NB4 (cell line): ENCODE measurements around the gene ADD1.

Experiments
- DNase-seq: peaks from one replicate; pipeline ENCODE4 v3.0.0; 2010; ENCODE audit warnings: low read depth
- H3K4me3 ChIP-seq: one replicate; pipeline ENCODE4 v1.5.1; 2011; ENCODE audit warnings: mild to moderate bottlenecking, low read depth, low read length, moderate library complexity
- MYC ChIP-seq: IDR thresholded peaks from 2 replicates; pipeline ENCODE4 v1.6.1; 2011; ENCODE audit warnings: low read depth, low read length
- POLR2A ChIP-seq: IDR thresholded peaks from 2 replicates; pipeline ENCODE4 v1.6.1; 2011; ENCODE audit warnings: mild to moderate bottlenecking; ENCODE audit not compliant: insufficient read length; ENCODE audit errors: extremely low read depth
- TF ChIP-seq, protein P1 (sequence below): IDR thresholded peaks from one replicate; pipeline ENCODE4 v1.5.1; 2012; ENCODE audit warnings: low read depth, low read length
- TF ChIP-seq, protein P2 (sequence below): IDR thresholded peaks from 2 replicates; pipeline ENCODE4 v1.6.1; 2011; ENCODE audit warnings: low read depth, low read length

Gene ADD1

DNA sequence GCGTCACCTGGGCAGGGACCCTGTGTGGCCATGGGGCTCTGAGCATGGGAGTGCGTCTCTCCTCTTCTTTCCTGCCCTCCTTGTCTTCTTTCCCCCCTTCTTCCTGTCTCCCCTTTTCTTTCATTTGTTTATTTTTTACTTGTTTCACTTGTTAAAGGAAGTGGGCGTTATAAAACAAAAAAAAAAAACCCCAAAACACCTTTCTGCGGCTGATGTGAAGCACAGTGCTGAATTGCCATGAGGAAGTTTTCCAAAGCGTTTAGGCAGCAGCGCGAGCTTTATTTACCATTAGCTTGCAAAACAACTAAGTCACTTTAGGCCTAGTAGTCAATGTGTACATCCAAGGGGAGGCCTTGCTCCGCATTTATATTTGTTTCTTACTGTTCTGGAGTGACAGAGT is 62.6 kb downstream of the ADD1 start:
- TF ChIP-seq MYC: no peak
- no peak for TF ChIP-seq POLR2A
- TF ChIP-seq, protein P1, sequence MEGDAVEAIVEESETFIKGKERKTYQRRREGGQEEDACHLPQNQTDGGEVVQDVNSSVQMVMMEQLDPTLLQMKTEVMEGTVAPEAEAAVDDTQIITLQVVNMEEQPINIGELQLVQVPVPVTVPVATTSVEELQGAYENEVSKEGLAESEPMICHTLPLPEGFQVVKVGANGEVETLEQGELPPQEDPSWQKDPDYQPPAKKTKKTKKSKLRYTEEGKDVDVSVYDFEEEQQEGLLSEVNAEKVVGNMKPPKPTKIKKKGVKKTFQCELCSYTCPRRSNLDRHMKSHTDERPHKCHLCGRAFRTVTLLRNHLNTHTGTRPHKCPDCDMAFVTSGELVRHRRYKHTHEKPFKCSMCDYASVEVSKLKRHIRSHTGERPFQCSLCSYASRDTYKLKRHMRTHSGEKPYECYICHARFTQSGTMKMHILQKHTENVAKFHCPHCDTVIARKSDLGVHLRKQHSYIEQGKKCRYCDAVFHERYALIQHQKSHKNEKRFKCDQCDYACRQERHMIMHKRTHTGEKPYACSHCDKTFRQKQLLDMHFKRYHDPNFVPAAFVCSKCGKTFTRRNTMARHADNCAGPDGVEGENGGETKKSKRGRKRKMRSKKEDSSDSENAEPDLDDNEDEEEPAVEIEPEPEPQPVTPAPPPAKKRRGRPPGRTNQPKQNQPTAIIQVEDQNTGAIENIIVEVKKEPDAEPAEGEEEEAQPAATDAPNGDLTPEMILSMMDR: no peak
- TF ChIP-seq, protein P2, sequence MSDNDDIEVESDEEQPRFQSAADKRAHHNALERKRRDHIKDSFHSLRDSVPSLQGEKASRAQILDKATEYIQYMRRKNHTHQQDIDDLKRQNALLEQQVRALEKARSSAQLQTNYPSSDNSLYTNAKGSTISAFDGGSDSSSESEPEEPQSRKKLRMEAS: no peak
- DNase-seq: no peak

DNA sequence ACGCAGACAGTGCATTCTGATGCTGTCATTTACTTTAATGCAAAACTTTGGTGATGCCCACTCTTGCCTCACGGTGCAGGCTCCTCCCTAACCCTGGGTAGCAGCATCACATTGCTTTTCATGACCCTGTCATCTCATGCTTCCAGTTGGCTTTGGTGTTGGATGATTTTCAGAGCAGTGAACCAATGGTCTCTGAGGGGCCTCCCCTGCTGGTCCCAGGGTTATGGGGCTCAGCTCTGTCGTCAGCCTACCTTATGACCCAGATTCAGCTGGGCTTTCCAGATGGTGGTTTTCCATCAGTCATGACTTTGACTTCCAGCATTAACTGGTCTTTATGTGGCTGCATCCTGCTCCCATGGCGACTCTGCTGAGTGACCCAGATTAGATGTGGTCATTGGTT is 63.6 kb downstream of the ADD1 start:
- TF ChIP-seq, protein P1: no peak
- no peak for TF ChIP-seq POLR2A
- DNase-seq: no peak
- no peak overlapping the region for H3K4me3 ChIP-seq

More for the DNA sequence above, 62.6 kb downstream of the ADD1 start:
- no peak overlapping the region for H3K4me3 ChIP-seq

DNA sequence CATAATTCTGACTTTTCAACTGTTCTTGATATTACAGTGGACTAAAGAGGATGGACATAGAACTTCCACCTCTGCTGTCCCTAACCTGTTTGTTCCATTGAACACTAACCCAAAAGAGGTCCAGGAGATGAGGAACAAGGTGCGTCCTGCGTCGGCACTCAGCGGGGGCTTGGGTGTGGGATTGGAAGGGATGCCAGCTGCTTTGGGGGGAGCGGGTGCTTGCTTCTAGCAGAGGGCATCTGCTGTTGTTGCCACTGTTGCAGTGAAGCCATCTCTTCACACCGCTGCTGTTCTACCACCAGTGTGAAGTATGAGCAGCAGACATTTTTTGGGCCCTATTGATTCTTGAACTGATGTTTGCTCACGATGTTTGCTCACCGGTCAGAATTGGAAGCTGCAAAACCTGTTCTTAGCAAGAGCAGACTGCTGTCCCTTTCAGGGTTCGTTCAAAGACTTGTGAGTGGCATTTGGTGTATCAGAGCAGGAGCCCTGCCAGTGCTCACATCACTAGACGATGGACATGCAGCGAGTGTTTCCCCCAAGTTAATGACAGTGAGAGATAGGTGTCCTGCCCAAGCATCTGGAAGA is 64.2 kb downstream of the ADD1 start:
- TF ChIP-seq, protein P1: no peak
- TF ChIP-seq MYC (no peak), POLR2A (no peak)
- TF ChIP-seq, protein P2: no peak
- DNase-seq: no peak
- no peak overlapping the region for H3K4me3 ChIP-seq

DNA sequence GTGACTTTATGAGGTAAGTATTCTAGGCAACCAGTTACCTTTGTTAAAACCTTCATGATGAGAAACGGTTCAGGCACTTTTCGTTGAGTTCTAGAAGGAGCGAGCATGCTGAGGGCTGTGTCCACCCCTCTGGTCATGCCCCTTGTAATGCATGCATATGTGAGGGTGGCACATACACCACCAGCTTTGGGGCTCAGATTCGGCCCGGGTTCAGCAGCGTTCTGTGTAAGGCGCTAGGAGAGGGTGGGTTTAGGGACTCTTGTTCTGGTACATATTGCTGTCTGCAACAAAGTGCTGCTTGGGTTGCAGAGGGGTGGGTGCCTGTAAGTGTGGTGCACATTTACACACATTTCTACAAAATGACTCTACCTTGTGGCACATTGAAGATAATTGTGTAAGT is 65.0 kb downstream of the ADD1 start:
- TF ChIP-seq, protein P1: no peak
- TF ChIP-seq MYC (no peak), POLR2A (no peak)
- TF ChIP-seq, protein P2: no peak
- no peak overlapping the region for H3K4me3 ChIP-seq
- no peak for DNase-seq

DNA sequence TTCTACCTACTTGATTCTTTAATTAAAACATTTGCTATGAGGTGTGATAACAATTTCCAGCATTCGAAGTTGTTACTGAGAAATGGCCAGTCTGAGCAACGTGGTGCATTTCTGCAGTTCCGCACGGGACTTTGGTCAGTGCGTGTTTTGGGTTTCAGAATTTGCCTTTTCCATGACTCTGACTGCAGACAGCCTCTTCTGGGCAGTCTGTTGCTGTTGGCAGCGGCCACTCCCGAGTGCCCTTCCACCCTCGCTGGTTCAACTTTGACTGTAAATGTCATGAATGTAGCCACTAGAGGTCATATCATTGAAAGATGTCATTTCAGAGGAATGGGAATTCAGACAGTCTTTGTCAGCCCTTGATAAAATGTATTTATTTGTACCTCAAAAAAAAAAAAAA is 65.9 kb downstream of the ADD1 start:
- no peak for TF ChIP-seq POLR2A
- TF ChIP-seq MYC: no peak
- TF ChIP-seq, protein P2: no peak
- TF ChIP-seq, protein P1: no peak
- no peak overlapping the region for H3K4me3 ChIP-seq
- no peak for DNase-seq

DNA sequence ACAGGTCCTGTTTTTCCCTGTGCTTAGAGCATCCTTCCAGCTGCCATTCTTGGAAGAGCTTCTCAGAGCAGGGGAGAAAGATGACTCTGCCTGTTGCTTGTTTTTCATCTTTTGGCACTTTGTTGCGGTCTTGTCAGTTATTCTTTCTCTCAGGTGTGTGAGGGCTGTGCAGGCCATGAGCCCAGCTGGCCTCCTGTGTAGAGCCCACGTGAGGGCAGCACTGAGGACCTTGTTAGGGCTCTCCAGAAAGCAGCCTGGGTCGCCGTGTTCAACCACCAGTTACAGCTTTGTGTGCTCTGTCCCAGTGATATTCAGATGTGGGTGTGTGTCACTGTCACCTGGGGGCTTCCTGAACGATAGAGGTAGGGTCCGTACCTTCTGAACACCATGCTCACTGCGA is 66.8 kb downstream of the ADD1 start:
- TF ChIP-seq, protein P1: no peak
- TF ChIP-seq, protein P2: no peak
- no peak for TF ChIP-seq MYC
- TF ChIP-seq POLR2A: no peak
- no peak overlapping the region for H3K4me3 ChIP-seq
- DNase-seq: no peak
